Panc1 (cell line): ENCODE results near the gene MIS18A.

Experiments used
- POLR2AphosphoS5 ChIP-seq: IDR thresholded peaks from 2 replicates; pipeline ENCODE4 v1.6.1; 2012; ENCODE audit warnings: mild to moderate bottlenecking, low read depth, low read length, moderate library complexity
- REST ChIP-seq, 2 experiments: IDR thresholded peaks; 2 replicates each; pipeline ENCODE4 v1.6.1; 2011 to 2012; ENCODE audit warnings: low read depth in 2 of 2, control low read depth in 1 of 2, low read length in 1 of 2, mild to moderate bottlenecking in 1 of 2, moderate library complexity in 1 of 2; ENCODE audit not compliant: insufficient read depth in 1 of 2
- SIN3A ChIP-seq: IDR thresholded peaks from 2 replicates; pipeline ENCODE4 v1.6.1; 2012; ENCODE audit warnings: low read depth, mild to moderate bottlenecking, low read length, moderate library complexity, borderline replicate concordance; ENCODE audit not compliant: insufficient read depth
- TCF7L2 ChIP-seq: IDR thresholded peaks from 2 replicates; pipeline ENCODE4 v1.6.1; 2011; ENCODE audit warnings: mild to moderate bottlenecking, low read depth, low read length, inconsistent platforms
- TF ChIP-seq, protein P1 (sequence below): fragments of 450-650 bp; IDR thresholded peaks from 2 replicates; pipeline ENCODE4 v1.5.1; 2017; ENCODE audit warnings: mild to moderate bottlenecking

- TF ChIP-seq, protein P1, sequence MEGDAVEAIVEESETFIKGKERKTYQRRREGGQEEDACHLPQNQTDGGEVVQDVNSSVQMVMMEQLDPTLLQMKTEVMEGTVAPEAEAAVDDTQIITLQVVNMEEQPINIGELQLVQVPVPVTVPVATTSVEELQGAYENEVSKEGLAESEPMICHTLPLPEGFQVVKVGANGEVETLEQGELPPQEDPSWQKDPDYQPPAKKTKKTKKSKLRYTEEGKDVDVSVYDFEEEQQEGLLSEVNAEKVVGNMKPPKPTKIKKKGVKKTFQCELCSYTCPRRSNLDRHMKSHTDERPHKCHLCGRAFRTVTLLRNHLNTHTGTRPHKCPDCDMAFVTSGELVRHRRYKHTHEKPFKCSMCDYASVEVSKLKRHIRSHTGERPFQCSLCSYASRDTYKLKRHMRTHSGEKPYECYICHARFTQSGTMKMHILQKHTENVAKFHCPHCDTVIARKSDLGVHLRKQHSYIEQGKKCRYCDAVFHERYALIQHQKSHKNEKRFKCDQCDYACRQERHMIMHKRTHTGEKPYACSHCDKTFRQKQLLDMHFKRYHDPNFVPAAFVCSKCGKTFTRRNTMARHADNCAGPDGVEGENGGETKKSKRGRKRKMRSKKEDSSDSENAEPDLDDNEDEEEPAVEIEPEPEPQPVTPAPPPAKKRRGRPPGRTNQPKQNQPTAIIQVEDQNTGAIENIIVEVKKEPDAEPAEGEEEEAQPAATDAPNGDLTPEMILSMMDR = no peak
- TF ChIP-seq REST (IDR thresholded peaks at IDR 0.05; ENCODE audit: insufficient read depth in 1 of 2, low read depth in 2 of 2, low read length in 1 of 2) (0 out of 4 replicates have a peak, but pooled peaks of 1 of the 2 experiments have one; percentile 41), POLR2AphosphoS5 (peak; percentile 87; the same call in 1 of the 2 replicates), SIN3A (peak; percentile 88), TCF7L2 (no peak)
Observed at GRCh38 chr21:32278518-32279376, at the start of gene MIS18A.
